DMS114 treated with DMSO at 0.1 percent for 48 hours (cell line): Measurements from ENCODE around the gene RIN1.
A peak's percentile ranks its signal among the peaks of the same experiment; 100 is the strongest.

Experiments used
- DNase-seq: peaks from one replicate; lab custom pipeline; 2025; ENCODE audit not compliant: unreplicated experiment; lab: John Stamatoyannopoulos, UW

RIN1 gene

DNA sequence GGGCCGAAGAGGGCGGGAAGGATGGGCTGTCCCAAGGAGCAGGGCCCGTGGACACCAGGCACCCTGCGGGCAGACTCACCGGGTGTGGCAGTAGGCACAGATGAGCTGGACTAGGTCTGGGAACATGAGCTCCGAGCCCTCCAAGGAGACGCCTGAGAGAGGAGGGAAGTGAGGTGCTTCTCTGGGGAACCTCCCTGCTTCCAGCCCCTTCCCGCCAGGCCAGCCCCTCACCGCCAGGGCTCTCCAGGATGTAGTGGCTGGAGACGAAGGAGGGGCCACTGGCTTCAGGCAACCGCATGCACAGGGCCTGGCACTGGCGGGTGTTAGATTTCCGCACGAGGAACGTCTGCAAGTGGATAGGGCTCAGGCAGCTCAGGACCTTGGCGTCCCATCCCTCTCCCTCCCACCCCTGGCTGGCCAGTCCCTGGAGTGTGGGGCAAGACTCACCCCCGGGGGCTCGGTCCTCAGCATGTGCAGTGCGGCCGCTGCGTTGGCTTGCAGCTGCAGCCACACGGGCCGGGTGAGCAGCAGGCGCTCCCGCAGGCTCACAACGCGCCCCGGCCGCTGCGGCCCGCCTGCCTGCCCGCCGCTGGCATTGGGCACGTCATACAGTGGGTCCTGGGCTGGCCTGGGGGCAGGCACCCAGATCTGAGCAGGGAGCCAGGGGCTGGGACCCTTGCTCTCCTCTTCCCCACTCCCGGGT lies 552 bp downstream of the RIN1 start:
- no peak for DNase-seq

DNA sequence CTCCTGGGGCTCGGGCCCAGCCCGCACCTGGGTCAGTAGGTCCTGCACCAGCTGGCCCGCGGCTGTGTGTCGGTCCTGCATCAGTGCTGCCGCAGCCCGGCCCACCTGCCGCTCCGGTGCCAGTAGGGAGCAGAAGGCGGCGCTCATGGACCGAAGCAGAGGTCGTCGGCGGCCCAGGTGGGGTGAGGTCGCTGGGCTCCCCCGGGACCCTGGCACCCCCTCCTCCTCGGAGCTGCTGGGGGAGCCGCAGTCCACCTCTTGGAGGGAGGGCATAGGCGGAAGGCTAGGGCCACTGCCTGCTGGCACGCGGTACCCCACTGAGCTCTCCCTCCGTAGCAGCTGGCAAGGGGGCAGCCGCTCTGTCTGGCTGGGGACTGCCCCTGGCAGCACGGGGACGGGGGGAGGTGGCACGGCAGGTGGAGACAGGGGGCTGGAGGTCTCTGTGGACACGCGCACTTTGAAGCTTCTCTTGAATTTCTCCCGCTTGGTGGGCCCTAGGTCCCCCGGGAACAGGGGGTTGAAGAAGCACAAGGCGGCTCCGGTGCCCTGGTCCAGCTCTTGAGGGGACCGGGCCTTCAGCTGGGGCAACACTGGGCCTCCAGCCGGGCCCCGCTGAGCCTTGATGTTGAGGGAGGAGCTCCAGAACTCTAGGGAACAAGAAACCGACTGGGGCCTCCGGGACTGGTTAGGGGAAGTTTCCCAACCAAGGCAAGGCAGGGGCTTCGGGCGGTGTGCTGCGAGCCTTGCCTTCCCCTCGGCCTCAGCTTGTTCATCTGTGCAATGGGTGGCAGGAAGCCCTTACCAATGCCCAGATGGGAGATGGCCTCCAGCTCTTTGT lies 1.4 kb downstream of the RIN1 start:
- no peak for DNase-seq

DNA sequence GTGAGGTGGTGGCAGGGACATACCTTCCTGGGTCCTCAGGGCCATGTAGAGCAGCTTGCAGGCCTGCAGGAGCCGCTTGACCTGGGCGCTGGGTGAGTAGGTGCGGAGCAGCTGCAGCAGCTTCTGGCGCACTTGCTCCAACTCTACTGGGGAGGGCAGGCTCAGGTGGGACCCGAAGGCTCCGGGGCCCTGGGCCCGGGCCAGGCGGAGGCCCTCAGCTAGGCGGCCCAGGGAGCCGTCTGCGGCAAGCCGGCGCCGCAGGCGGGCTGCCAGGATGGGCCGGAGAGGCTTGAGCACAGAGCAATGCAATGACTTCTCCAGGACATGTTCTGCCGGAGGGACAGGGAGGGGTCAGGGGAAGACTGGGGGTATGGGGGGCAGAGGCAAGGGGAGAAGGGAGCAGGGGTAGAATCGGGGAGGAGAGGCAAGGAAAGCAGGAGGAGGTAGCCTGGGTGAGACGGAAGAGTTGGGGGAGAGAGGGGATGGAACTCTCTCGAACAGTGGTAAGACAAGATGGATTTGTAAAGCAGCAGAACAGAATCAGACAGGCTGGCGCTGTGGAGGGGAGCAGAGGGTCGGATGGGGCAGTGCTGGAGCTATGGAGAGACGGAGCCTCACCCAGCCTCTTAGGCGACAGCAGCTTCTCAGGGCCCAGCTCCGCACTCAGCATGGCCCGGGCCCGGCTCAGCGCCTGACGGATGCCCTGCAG lies 2.2 kb downstream of the RIN1 start:
- DNase-seq = no peak

DNA sequence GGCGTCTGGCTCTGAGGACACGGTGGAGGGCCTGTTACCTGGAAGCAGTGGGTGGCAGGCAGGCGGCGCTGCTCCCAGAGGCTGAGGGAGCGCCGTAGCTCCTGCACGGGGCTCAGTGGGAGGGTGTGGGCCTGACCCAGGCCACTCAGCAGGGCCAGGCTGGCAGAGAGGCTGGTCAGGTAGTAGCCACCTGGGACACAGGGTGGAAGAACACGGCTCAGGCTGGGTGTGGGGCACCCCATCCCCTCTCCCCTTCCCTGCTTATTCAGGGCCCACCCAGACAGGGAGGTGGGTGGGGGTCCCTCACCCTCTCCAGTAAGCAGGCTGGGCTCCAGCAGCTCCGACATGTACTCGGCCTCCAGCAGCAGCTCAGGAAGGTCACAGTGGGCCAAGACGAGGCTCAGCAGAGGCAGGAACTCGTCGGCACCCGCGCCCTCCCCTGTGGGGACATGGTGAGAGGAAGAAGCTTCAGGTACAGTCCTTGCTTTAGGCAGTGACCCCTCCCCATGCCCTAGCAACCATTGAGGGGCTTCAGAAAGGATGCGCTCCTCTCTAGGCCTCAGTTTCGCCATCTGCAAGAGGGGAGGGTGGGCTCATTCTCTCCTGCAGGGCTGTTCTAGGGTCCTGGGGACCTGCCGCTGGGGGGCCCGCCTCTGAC lies 2.9 kb downstream of the RIN1 start:
- DNase-seq = no peak

DNA sequence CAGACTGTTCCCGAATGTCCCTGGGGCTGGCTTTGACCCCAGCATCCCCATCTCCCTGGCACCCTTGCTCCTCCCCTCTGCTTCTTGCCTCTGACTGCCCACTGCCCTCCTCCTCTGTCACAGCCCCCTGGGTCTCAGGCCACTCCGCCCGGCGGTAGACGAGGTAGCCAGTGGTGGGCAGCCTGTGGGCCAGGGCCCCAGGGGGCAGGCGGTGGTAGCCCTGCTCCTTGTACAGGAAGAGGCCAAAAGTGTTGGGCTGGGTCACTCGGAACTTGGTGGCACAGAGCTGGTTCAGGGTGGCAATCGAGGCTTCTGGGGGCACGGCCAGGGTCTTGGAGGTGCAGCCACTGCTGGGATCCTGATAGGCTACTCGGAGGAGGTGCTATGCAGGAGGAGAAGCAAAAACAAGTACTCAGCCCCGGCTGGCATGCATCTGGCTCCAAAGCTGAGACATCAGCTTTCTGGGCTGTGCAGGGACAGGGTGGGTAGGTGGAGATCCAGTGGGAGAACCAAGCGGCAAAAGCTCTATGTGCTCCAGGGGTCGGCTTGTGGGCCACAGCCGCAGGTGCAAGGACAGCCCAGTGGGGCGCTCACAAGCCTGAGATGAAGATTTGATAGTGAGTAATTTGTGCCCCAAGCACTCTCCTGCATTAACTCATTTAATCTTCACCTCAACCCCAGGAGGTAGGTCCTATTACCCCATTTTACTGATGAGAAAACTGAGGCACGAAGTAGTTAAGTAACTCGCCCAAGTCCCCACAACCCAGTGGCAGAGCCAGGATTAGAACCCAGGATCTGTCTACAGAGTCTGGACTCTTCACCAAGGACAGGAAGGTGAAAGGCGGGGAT lies 3.6 kb downstream of the RIN1 start:
- DNase-seq = no peak

GRCh38 chr11:66331542-66332370 lies 4.5 kb downstream of the RIN1 start:
- DNase-seq = no peak

GRCh38 chr11:66330931-66331330 lies 5.3 kb downstream of the RIN1 start:
- DNase-seq = no peak

- DNase-seq = no peak
These were observed 7.0 kb downstream of the RIN1 start for GRCh38 chr11:66329165-66329673.

DNA sequence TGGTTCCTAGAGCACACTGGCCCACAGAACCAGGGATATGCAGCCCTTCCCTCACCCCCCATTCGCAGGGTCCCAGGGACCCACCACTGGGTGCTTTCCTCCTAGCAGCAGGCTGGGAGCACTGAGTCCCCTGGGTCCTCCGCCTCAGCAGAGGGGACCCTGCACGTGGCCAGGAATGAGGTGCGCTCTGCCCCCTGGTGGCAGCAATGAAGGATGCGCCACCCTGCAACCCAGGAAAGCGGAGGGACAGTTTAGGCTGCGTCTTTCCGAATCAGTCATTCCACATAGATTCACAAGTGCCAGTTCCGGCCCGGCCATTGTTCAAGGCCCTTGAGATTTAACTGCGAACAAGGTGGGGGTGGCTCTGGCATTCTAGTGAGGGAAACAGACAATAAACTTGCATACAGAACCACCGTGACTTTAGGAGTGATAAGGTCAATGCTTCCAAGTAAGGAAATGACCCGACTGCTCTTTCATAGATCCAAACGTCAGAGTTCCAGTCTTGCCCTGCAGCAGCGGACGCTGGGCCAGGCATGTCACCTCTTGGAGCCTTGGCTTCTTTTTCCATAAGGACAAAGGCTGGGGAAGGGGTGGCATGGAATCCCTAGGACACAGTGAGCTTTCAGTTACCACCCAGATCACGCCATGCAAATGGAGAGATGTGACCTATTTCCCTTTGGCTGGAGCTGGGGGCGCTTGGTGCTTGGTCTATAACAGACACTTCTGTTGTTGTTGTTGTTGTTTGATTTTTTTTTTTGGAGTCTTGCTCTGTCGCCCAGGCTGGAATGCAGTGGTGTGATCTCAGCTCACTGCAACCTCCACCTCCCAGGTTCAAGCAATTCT lies 7.7 kb downstream of the RIN1 start:
- peak; percentile 69 for DNase-seq

- no peak for DNase-seq
These were observed 8.3 kb downstream of the RIN1 start for GRCh38 chr11:66328031-66328301.

DNA sequence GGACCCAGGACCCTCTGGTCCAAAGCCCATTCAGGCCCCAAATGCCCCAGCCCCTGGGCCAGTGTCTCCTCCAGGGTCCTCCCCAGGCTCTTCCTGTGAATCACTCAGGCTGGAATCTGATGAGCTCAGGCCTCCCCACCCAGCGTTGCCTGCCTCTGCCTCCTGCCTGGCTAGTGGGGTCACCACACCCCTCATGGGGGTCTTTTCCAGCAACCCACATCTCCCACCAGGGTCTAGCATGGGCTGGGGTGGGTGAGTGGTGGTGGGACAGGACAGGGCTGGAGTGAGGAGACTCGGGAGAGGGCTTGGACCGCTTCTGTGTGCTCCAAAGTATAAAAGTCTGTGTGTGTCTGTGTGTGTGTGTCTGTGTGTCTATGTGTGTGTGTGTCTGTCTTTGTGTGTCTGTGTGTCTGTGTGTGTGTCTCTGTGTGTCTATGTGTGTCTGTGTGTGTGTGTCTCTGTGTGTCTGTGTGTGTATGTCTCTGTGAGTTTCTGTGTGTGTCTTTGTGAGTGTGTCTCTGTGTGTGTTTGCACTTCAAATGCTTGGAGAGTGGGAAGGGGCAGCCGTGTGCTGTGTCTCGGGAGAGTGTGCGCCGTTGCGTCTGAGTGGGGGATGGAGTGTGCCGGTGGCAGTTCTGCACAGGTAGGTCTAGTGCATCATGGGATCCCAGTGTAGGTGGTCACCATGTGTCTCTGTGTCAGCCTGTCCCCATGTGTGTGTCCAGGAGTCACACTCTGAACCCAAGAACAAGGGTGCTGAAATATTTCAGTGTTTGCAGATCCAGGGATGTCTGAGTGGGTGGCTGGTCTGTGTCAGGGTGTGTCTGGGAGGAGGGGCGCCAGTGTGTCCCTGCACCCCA lies 8.8 kb downstream of the RIN1 start:
- no peak for DNase-seq

GRCh38 chr11:66326261-66327111 lies 9.7 kb downstream of the RIN1 start:
- DNase-seq = no peak

- DNase-seq = no peak
These were observed 11.0 kb downstream of the RIN1 start for GRCh38 chr11:66325263-66325671.

DNA sequence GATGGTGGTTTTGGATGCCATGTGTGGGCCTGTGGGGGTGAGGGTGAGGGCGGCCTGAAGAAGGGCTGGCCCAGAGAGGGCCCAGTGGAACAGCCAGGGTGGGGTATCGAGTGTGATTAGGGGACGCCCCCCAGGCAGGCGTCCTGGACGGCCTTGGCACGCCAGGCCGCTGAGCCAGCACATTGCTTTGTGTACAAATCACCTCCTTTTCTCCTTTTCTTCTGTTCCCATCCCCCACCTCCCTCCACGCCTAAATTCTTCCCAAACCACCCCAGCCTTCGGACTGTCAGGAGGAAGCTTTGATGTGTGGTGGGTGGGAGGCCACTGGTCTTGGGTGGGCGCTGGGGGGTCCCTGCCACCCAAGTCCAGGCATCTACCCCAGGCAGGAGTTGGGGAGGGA lies 11.6 kb downstream of the RIN1 start:
- no peak for DNase-seq

DNA sequence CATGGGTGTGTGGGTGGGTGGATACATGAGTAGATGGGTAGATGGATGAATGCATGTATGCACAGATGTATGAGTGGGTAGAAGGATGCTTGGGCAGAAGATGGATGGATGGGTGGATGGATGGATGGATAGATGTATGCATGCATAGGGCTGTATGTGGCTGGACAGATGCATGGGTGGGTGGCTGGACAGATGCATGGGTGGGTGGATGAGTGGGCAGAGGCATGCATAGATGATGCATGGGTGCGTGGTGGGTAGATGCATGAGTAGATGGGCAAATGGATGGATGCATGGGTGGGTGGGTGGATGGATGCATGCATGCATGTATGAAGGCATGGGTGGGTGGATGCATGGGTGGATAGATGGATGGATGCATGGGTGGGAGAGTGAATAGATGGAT lies 12.6 kb downstream of the RIN1 start:
- no peak for DNase-seq

GRCh38 chr11:66322732-66323427 lies 13.4 kb downstream of the RIN1 start:
- no peak for DNase-seq
